Esophagus squamous epithelium (tissue), 4 donors: Measurements from ENCODE around the gene DDTL.
"Not testable (repeated sequence)": the region's sequence is repeated elsewhere in the genome, so short reads cannot be mapped to it uniquely, and the experiment has no call there.

Experiments
- CTCF ChIP-seq, 6 experiments: fragments of 450-650 bp in 4 of 6; fragments of 200-600 bp in 2 of 6; sonication (generic) in 2 of 6; IDR thresholded peaks; one replicate each; pipeline ENCODE4 v1.5.1; 2016 to 2019; ENCODE audit warnings: antibody characterized with exemption in 6 of 6, mild to moderate bottlenecking in 4 of 6, moderate library complexity in 4 of 6
- POLR2A ChIP-seq, 4 donors: fragments of 450-650 bp; IDR thresholded peaks; one replicate each; pipeline ENCODE4 v1.6.1; 2017; ENCODE audit warnings: antibody characterized with exemption in 4 of 4, mild to moderate bottlenecking in 4 of 4, moderate library complexity in 3 of 4

GRCh38 chr22:23999779-24000178 is 33.1 kb downstream of the DDTL start:
- TF ChIP-seq CTCF, POLR2A (IDR thresholded peaks at IDR 0.05): not testable (repeated sequence)
